ENCODE results near the gene TRAF1.

- TF ChIP-seq CTCF (IDR thresholded peaks at IDR 0.05) (no peak), EZH2 (IDR thresholded peaks at IDR 0.05; ENCODE audit: borderline replicate concordance, insufficient read depth, low read depth, low read length, poor library complexity, severe bottlenecking) (no peak)
These were observed 12.3 kb upstream of the TRAF1 start for GRCh38 chr9:120938851-120939250.

Data from B cell (primary cell).